Peyer's patch (tissue), 4 donors: ENCODE measurements around the gene ZNF787. TPM values are rescaled to one million over a fixed set of nuclear protein-coding genes. Genes with fewer than 3 reads are reported as not detected.

Experiments used
- DNase-seq, 3 donors: peaks; one replicate each; pipeline ENCODE4 v3.0.0-alpha.2; 2017 to 2019
- H3K27ac ChIP-seq, 4 donors: fragments of 200-600 bp; sonication (generic); one replicate each; pipeline ENCODE4 v1.5.1; 2016 to 2019
- H3K27me3 ChIP-seq, 2 donors: fragments of 200-600 bp; sonication (generic); one replicate each; pipeline ENCODE4 v1.5.1; 2019
- H3K36me3 ChIP-seq, 3 donors: fragments of 200-600 bp; sonication (generic); one replicate each; pipeline ENCODE4 v1.5.1; 2016 to 2019
- H3K4me1 ChIP-seq, 4 donors: fragments of 200-600 bp; sonication (generic); one replicate each; pipeline ENCODE4 v1.5.1; 2016 to 2019
- H3K4me3 ChIP-seq, 4 donors: fragments of 200-600 bp; sonication (generic); 1 replicate in 3 of 4; 2 replicates in 1 of 4; pipeline ENCODE4 v1.5.1; 2016 to 2019; ENCODE audit warnings: mild to moderate bottlenecking in 1 of 4
- H3K9me3 ChIP-seq, 4 donors: fragments of 200-600 bp; sonication (generic); one replicate each; pipeline ENCODE4 v1.5.1; 2016 to 2019; ENCODE audit warnings: mild to moderate bottlenecking in 1 of 4
- POLR2A ChIP-seq, 2 donors: fragments of 450-650 bp; IDR thresholded peaks; one replicate each; pipeline ENCODE4 v1.5.1; 2017; ENCODE audit warnings: antibody characterized with exemption in 2 of 2, mild to moderate bottlenecking in 2 of 2, moderate library complexity in 2 of 2
- total RNA-seq, 4 donors: library from RNA; depleted of rRNA; stranded (reverse); fragments of >200 nt; gene quantifications; one replicate each; pipeline ENCODE4 v1.1.0, GENCODE V29; 2016
- TF ChIP-seq, protein P1 (sequence below), 6 experiments: fragments of 450-650 bp in 4 of 6; fragments of 200-600 bp in 2 of 6; sonication (generic) in 1 of 6; IDR thresholded peaks; one replicate each; pipeline ENCODE4 v1.5.1; 2017 to 2019; ENCODE audit warnings: antibody characterized with exemption in 6 of 6, mild to moderate bottlenecking in 3 of 6, moderate library complexity in 1 of 6

Gene ZNF787
- total RNA-seq, 4 donors from 2014 or later: 19.0 to 42.1 (median 26.9) TPM

- no peak for DNase-seq
- no peak overlapping the region for H3K4me3 ChIP-seq
- no peaks in the 10 kb centered on the region for H3K9me3 ChIP-seq
- TF ChIP-seq, protein P1, sequence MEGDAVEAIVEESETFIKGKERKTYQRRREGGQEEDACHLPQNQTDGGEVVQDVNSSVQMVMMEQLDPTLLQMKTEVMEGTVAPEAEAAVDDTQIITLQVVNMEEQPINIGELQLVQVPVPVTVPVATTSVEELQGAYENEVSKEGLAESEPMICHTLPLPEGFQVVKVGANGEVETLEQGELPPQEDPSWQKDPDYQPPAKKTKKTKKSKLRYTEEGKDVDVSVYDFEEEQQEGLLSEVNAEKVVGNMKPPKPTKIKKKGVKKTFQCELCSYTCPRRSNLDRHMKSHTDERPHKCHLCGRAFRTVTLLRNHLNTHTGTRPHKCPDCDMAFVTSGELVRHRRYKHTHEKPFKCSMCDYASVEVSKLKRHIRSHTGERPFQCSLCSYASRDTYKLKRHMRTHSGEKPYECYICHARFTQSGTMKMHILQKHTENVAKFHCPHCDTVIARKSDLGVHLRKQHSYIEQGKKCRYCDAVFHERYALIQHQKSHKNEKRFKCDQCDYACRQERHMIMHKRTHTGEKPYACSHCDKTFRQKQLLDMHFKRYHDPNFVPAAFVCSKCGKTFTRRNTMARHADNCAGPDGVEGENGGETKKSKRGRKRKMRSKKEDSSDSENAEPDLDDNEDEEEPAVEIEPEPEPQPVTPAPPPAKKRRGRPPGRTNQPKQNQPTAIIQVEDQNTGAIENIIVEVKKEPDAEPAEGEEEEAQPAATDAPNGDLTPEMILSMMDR (IDR thresholded peaks at IDR 0.05): no peak
- TF ChIP-seq POLR2A (IDR thresholded peaks at IDR 0.05): no peak
- H3K27me3 ChIP-seq: no peaks in the 10 kb centered on the region
- H3K36me3 ChIP-seq: peaks cover 0 to 43% (median 0%) of the 10 kb centered on the region in 3 donors
- no peak overlapping the region for H3K27ac ChIP-seq
- no peaks in the 10 kb centered on the region for H3K4me1 ChIP-seq
Observed at GRCh38 chr19:56087647-56088496, 33.2 kb downstream of the ZNF787 start.

- Histone ChIP-seq H3K9me3 (no peaks in the 10 kb centered on the region), H3K27me3 (no peaks in the 10 kb centered on the region), H3K4me3 (no peak overlapping the region), H3K4me1 (no peaks in the 10 kb centered on the region), H3K36me3 (peaks cover 0 to 41% (median 0%) of the 10 kb centered on the region in 3 donors), H3K27ac (no peak overlapping the region)
- DNase-seq: no peak
- no peak for TF ChIP-seq POLR2A (IDR thresholded peaks at IDR 0.05)
Observed at GRCh38 chr19:56086671-56087430, 34.2 kb downstream of the ZNF787 start.

GRCh38 chr19:56085571-56086275 is 35.4 kb downstream of the ZNF787 start:
- Histone ChIP-seq H3K27me3 (no peaks in the 10 kb centered on the region), H3K9me3 (no peaks in the 10 kb centered on the region), H3K4me3 (no peak overlapping the region), H3K27ac (no peak overlapping the region), H3K36me3 (peaks cover 0 to 41% (median 0%) of the 10 kb centered on the region in 3 donors), H3K4me1 (peaks cover 0 to 10% (median 2%) of the 10 kb centered on the region in 4 donors)
- no peak for TF ChIP-seq POLR2A (IDR thresholded peaks at IDR 0.05)
- TF ChIP-seq, protein P1 (IDR thresholded peaks at IDR 0.05): no peak
- DNase-seq: no peak

DNA sequence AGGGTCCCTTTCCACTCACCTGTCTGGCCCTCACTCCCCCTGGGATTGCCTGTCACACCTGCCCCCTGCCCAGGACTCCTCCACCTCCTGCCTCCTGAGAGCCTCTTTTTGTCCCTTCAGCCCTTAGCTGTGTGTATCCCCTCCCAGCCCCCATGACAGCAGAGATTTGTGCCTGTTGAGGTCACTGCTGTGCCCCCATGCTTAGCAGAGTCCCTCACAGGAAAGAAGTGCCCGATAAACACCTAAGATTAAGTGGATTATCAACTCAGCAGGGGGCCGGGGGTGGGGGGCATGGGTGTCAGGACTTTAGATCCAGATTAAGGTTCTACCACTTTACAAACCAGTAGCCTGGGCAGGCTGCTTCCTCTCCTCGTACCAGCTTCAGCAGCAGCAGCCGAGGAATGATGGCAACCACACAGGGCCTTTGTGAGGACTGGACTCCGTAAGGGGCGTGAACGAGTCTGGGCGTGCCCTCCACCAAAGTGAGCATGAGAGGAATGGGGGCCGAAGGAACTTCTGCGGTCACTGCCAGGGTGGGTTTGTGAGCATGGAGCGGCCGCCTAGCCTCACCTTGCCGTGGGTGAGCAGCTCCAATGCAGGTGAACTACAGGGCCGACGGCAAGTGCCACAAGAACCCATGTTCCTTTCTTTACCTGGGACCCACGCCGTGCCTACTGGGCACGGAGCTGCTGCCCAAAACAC is 36.1 kb downstream of the ZNF787 start:
- H3K4me3 ChIP-seq: no peak overlapping the region
- peaks cover 0 to 12% (median 2%) of the 10 kb centered on the region in 4 donors for H3K4me1 ChIP-seq
- peaks cover 0 to 35% (median 0%) of the 10 kb centered on the region in 3 donors for H3K36me3 ChIP-seq
- TF ChIP-seq, protein P1 (IDR thresholded peaks at IDR 0.05): no peak
- no peak for TF ChIP-seq POLR2A (IDR thresholded peaks at IDR 0.05)
- no peaks in the 10 kb centered on the region for H3K27me3 ChIP-seq
- no peak overlapping the region for H3K27ac ChIP-seq
- no peak for DNase-seq
- H3K9me3 ChIP-seq: no peaks in the 10 kb centered on the region

- no peak for DNase-seq
Observed at GRCh38 chr19:56083668-56084067, 37.4 kb downstream of the ZNF787 start.

More at GRCh38 chr19:56083668-56084067, 37.4 kb downstream of the ZNF787 start:
- H3K9me3 ChIP-seq: no peaks in the 10 kb centered on the region
- TF ChIP-seq, protein P1 (IDR thresholded peaks at IDR 0.05): no peak
- TF ChIP-seq POLR2A (IDR thresholded peaks at IDR 0.05): no peak
- H3K27ac ChIP-seq: no peak overlapping the region
- H3K36me3 ChIP-seq: peaks cover 0 to 21% (median 0%) of the 10 kb centered on the region in 3 donors
- no peaks in the 10 kb centered on the region for H3K27me3 ChIP-seq
- H3K4me1 ChIP-seq: peaks cover 0 to 12% (median 2%) of the 10 kb centered on the region in 4 donors
- H3K4me3 ChIP-seq: no peak overlapping the region
